K562 (cell line): ENCODE results near the gene XKR7. TPM values are rescaled to one million over a fixed set of nuclear protein-coding genes. Genes with fewer than 3 reads are reported as not detected.
A peak's percentile ranks its signal among the peaks of the same experiment; 100 is the strongest.

Experiments used
- ARID2 ChIP-seq: fragments of 450-650 bp; IDR thresholded peaks from 2 replicates; pipeline ENCODE4 v1.6.1; 2017; ENCODE audit warnings: antibody characterized with exemption, mild to moderate bottlenecking
- BCOR ChIP-seq: fragments of 450-650 bp; IDR thresholded peaks from 2 replicates; pipeline ENCODE4 v1.6.1; 2016
- BRD9 ChIP-seq: fragments of 450-650 bp; IDR thresholded peaks from 2 replicates; pipeline ENCODE4 v1.6.1; 2018; ENCODE audit warnings: low read depth; ENCODE audit not compliant: partially characterized antibody
- BRF1 ChIP-seq: IDR thresholded peaks from 3 replicates; pipeline ENCODE4 v1.6.1; 2011; ENCODE audit warnings: borderline replicate concordance, mild to moderate bottlenecking; ENCODE audit not compliant: insufficient read length; ENCODE audit errors: extremely low read depth
- CAMTA2 ChIP-seq: fragments of 250-450 bp; sonication (Bioruptor Pico); conservative IDR thresholded peaks from 2 replicates; pipeline ENCODE4 v1.5.1; 2022
- DACH1 ChIP-seq: fragments of 450-650 bp; IDR thresholded peaks from 2 replicates; pipeline ENCODE4 v1.6.1; 2018; ENCODE audit not compliant: partially characterized antibody
- FIP1L1 ChIP-seq: fragments of 200-400 bp; formaldehyde crosslinking; IDR thresholded peaks from 2 replicates; pipeline ENCODE4 v1.6.1; 2018; ENCODE audit warnings: mild to moderate bottlenecking, low read depth, low read length; ENCODE audit not compliant: poor library complexity, severe bottlenecking
- GTF2A2 ChIP-seq: IDR thresholded peaks from 2 replicates; pipeline ENCODE4 v1.6.1; 2016; ENCODE audit warnings: mild to moderate bottlenecking, missing genetic modification characterization, missing compliant biosample characterization
- JUN ChIP-seq, 2 experiments: sonication (generic) in 1 of 2; formaldehyde crosslinking in 1 of 2; IDR thresholded peaks; 2 replicates each; pipeline versions ENCODE4 v1.6.1 to v1.8.0; 2012 to 2022; ENCODE audit warnings: borderline replicate concordance in 2 of 2, mild to moderate bottlenecking in 2 of 2, improper control_type of control experiment in 1 of 2, low read depth in 1 of 2, low read length in 1 of 2, missing genetic modification reagents in 1 of 2
- KAT8 ChIP-seq: fragments of 450-650 bp; IDR thresholded peaks from 2 replicates; pipeline ENCODE4 v1.6.1; 2016; ENCODE audit warnings: low read depth, mild to moderate bottlenecking
- KLF16 ChIP-seq: IDR thresholded peaks from 2 replicates; pipeline ENCODE4 v1.6.1; 2016; ENCODE audit warnings: antibody characterized with exemption
- MXI1 ChIP-seq: IDR thresholded peaks from 2 replicates; pipeline ENCODE4 v1.6.1; 2011; ENCODE audit warnings: low read depth, mild to moderate bottlenecking, improper control_type of control experiment, low read length
- RFX1 ChIP-seq: fragments of 450-650 bp; IDR thresholded peaks from 2 replicates; pipeline ENCODE4 v1.6.1; 2016; ENCODE audit warnings: mild to moderate bottlenecking, moderate library complexity
- SP2 ChIP-seq: IDR thresholded peaks from 2 replicates; pipeline ENCODE4 v1.6.1; 2011; ENCODE audit warnings: mild to moderate bottlenecking, low read depth, low read length, moderate library complexity; ENCODE audit not compliant: poor library complexity, severe bottlenecking; ENCODE audit errors: extremely low read depth
- XRCC5 ChIP-seq: fragments of 200-400 bp; formaldehyde crosslinking; IDR thresholded peaks from 2 replicates; pipeline ENCODE4 v1.6.1; 2017; ENCODE audit warnings: low read depth, mild to moderate bottlenecking, low read length
- ZNF165 ChIP-seq: fragments of 250-450 bp; sonication (Bioruptor Pico); IDR thresholded peaks from 2 replicates; pipeline ENCODE4 v1.4.0; 2020; ENCODE audit warnings: borderline replicate concordance
- ZNF217 ChIP-seq: sonication (generic); formaldehyde crosslinking; IDR thresholded peaks from 2 replicates; pipeline ENCODE4 v1.8.0; 2022; ENCODE audit warnings: mild to moderate bottlenecking, missing genetic modification reagents
- polyA plus RNA-seq, 8 experiments: library from polyadenylated mRNA; depleted of rRNA in 4 of 8; stranded (reverse) in 5 of 8; unstranded in 3 of 8; fragments of >200 nt; fragmentation: Nextera tagmentation in 2 of 8; fragmentation: Illumina TruSeq in 1 of 8; extraction: Ambion mirVana in 2 of 8; extraction: Trizol in 1 of 8; gene quantifications; 2 replicates each; pipeline versions ENCODE4 v1.2.1 to v1.2.3, GENCODE V29; 2011 to 2014; ENCODE audit warnings: inconsistent platforms in 1 of 8, missing spikeins in 1 of 8
- total RNA-seq, 7 experiments: library from RNA; depleted of rRNA in 6 of 7; stranded (reverse); fragments of >200 nt in 6 of 7; fragmentation: Illumina TruSeq in 2 of 7; extraction: Trizol in 2 of 7; gene quantifications; 2 replicates each; pipeline versions ENCODE4 v1.2.1 to v1.2.3, GENCODE V29; 2011 to 2021; ENCODE audit warnings: low replicate concordance in 1 of 7
- TF ChIP-seq, protein P1 (sequence below): sonication (generic); formaldehyde crosslinking; IDR thresholded peaks from 2 replicates; pipeline ENCODE4 v1.8.0; 2022; ENCODE audit warnings: mild to moderate bottlenecking, missing genetic modification reagents, borderline replicate concordance
- TF ChIP-seq, protein P2 (sequence below): sonication (generic); formaldehyde crosslinking; IDR thresholded peaks from 2 replicates; pipeline ENCODE4 v1.8.0; 2022; ENCODE audit warnings: mild to moderate bottlenecking, missing genetic modification reagents
- TF ChIP-seq, protein P3 (sequence below): sonication (generic); formaldehyde crosslinking; IDR thresholded peaks from 2 replicates; pipeline ENCODE4 v1.8.1; 2023; ENCODE audit warnings: mild to moderate bottlenecking, missing genetic modification reagents
- TF ChIP-seq, protein P4 (sequence below): sonication (generic); formaldehyde crosslinking; IDR thresholded peaks from 2 replicates; pipeline ENCODE4 v1.8.0; 2022; ENCODE audit warnings: mild to moderate bottlenecking, missing genetic modification reagents

The XKR7 gene
- total and polyA plus RNA-seq, 9 of the 15 experiments (the other 6 are each of a cell fraction or from before 2014, with no cell fraction given): 0.02 TPM; not detected in 8

DNA sequence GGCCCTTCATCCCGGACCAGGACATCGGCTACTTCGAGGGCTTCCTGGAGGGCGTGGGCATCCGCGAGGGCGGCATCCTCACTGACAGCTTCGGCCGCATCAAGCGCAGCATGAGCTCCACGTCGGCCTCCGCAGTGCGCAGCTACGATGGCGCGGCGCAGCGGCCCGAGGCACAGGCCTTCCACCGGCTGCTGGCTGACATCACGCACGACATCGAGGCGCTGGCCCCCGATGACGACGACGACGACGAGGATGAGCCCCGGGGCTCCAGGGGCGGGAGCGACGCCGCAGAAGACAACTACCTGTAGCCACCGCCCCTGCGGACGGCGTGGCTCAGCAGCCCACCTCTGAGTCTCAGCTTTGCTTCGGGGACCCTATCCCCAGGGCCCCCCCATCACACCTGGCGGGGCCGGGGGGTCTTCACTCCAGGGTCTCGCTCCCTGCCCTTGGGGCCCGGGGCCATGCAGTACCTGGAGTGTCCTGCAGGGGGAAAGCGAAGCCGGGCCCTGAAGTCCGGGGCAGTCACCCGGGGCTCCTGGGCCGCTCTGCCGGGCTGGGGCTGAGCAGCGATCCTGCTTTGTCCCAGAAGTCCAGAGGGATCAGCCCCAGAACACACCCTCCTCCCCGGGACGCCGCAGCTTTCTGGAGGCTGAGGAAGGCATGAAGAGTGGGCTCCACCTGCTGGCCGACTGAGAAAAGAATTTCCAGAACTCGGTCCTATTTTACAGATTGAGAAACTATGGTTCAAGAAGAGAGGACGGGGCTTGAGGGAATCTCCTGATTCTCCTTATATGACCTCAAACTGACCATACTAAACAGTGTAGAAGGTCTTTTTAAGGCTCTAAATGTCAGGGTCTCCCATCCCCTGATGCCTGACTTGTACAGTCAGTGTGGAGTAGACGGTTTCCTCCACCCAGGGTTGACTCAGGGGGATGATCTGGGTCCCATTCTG is 63.3 kb downstream of the XKR7 start (continued):
- no peak for TF ChIP-seq GTF2A2
- no peak for TF ChIP-seq ARID2
- TF ChIP-seq DACH1: no peak
- TF ChIP-seq ZNF217: no peak
- no peak for TF ChIP-seq MXI1
- TF ChIP-seq, protein P1, sequence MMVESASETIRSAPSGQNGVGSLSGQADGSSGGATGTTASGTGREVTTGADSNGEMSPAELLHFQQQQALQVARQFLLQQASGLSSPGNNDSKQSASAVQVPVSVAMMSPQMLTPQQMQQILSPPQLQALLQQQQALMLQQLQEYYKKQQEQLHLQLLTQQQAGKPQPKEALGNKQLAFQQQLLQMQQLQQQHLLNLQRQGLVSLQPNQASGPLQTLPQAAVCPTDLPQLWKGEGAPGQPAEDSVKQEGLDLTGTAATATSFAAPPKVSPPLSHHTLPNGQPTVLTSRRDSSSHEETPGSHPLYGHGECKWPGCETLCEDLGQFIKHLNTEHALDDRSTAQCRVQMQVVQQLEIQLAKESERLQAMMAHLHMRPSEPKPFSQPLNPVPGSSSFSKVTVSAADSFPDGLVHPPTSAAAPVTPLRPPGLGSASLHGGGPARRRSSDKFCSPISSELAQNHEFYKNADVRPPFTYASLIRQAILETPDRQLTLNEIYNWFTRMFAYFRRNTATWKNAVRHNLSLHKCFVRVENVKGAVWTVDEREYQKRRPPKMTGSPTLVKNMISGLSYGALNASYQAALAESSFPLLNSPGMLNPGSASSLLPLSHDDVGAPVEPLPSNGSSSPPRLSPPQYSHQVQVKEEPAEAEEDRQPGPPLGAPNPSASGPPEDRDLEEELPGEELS: no peak
- no peak for TF ChIP-seq CAMTA2 (CRISPR knock-in tag)
- peak; percentile 42; the same call in 1 of the 2 replicates for TF ChIP-seq KLF16
- TF ChIP-seq FIP1L1: no peak
- no peak for TF ChIP-seq KAT8
- TF ChIP-seq, protein P2, sequence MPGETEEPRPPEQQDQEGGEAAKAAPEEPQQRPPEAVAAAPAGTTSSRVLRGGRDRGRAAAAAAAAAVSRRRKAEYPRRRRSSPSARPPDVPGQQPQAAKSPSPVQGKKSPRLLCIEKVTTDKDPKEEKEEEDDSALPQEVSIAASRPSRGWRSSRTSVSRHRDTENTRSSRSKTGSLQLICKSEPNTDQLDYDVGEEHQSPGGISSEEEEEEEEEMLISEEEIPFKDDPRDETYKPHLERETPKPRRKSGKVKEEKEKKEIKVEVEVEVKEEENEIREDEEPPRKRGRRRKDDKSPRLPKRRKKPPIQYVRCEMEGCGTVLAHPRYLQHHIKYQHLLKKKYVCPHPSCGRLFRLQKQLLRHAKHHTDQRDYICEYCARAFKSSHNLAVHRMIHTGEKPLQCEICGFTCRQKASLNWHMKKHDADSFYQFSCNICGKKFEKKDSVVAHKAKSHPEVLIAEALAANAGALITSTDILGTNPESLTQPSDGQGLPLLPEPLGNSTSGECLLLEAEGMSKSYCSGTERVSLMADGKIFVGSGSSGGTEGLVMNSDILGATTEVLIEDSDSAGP (CRISPR knock-in tag): no peak
- no peak for TF ChIP-seq BRF1
- no peak for TF ChIP-seq BRD9
- TF ChIP-seq RFX1: no peak
- no peak for TF ChIP-seq JUN (IDR thresholded peaks at IDR 0.05; ENCODE audit: borderline replicate concordance, low read depth, low read length)
- no peak for TF ChIP-seq JUN (CRISPR knock-in tag; IDR thresholded peaks at IDR 0.05; ENCODE audit: borderline replicate concordance)
- TF ChIP-seq XRCC5: peak; percentile 79; the same call in 1 of the 2 replicates
- TF ChIP-seq, protein P3, sequence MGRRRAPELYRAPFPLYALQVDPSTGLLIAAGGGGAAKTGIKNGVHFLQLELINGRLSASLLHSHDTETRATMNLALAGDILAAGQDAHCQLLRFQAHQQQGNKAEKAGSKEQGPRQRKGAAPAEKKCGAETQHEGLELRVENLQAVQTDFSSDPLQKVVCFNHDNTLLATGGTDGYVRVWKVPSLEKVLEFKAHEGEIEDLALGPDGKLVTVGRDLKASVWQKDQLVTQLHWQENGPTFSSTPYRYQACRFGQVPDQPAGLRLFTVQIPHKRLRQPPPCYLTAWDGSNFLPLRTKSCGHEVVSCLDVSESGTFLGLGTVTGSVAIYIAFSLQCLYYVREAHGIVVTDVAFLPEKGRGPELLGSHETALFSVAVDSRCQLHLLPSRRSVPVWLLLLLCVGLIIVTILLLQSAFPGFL: no peak
- no peak for TF ChIP-seq SP2
- no peak; the same call in 1 of the 2 replicates for TF ChIP-seq BCOR
- TF ChIP-seq, protein P4, sequence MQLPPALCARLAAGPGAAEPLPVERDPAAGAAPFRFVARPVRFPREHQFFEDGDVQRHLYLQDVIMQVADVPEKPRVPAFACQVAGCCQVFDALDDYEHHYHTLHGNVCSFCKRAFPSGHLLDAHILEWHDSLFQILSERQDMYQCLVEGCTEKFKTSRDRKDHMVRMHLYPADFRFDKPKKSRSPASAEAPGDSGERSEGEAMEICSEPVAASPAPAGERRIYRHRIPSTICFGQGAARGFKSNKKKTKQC (CRISPR knock-in tag): no peak
- no peak for TF ChIP-seq ZNF165 (CRISPR knock-in tag)
